ENCODE measurements around the gene HS2ST1. TPM values are rescaled to one million over a fixed set of nuclear protein-coding genes. Genes with fewer than 3 reads are reported as not detected.

The HS2ST1 gene
- total RNA-seq, 1 donor from 2014 or later: 8.7 TPM

GRCh38 chr1:87113313-87113712 lies 198.9 kb downstream of the HS2ST1 start:
- TF ChIP-seq CTCF (conservative IDR thresholded peaks at IDR 0.05; ENCODE audit: low read depth, low read length): no peak
- no peak overlapping the region for H3K4me3 ChIP-seq (ENCODE audit: low read depth, low read length)
- no peak for DNase-seq (ENCODE audit: low read depth)

- TF ChIP-seq CTCF (conservative IDR thresholded peaks at IDR 0.05; ENCODE audit: low read depth, low read length): no peak
- no peak overlapping the region for H3K4me3 ChIP-seq (ENCODE audit: low read depth, low read length)
- peak; percentile 23 for DNase-seq (ENCODE audit: low read depth)
Observed at GRCh38 chr1:87115317-87115890, 201.0 kb downstream of the HS2ST1 start.

GRCh38 chr1:87115891-87116290 lies 201.5 kb downstream of the HS2ST1 start:
- H3K4me3 ChIP-seq (ENCODE audit: low read depth, low read length): no peak overlapping the region
- TF ChIP-seq CTCF (conservative IDR thresholded peaks at IDR 0.05; ENCODE audit: low read depth, low read length): no peak
- DNase-seq (ENCODE audit: low read depth): no peak

GRCh38 chr1:87117761-87118368 lies 203.4 kb downstream of the HS2ST1 start:
- TF ChIP-seq CTCF (conservative IDR thresholded peaks at IDR 0.05; ENCODE audit: low read depth, low read length): no peak
- DNase-seq (ENCODE audit: low read depth): no peak
- no peak overlapping the region for H3K4me3 ChIP-seq (ENCODE audit: low read depth, low read length)

GRCh38 chr1:87119541-87120140 lies 205.2 kb downstream of the HS2ST1 start:
- H3K4me3 ChIP-seq (ENCODE audit: low read depth, low read length): no peak overlapping the region
- TF ChIP-seq CTCF (conservative IDR thresholded peaks at IDR 0.05; ENCODE audit: low read depth, low read length): no peak
- no peak for DNase-seq (ENCODE audit: low read depth)

- DNase-seq (ENCODE audit: low read depth): no peak
- peak; percentile 54 for TF ChIP-seq CTCF (conservative IDR thresholded peaks at IDR 0.05; ENCODE audit: low read depth, low read length)
- H3K4me3 ChIP-seq (ENCODE audit: low read depth, low read length): no peak overlapping the region
Observed at GRCh38 chr1:87120779-87121178, 206.3 kb downstream of the HS2ST1 start.

All from epithelial cell of proximal tubule (primary cell).